Activated CD8-positive, alpha-beta memory T cell treated with anti-CD3 and anti-CD28 coated beads, Interleukin-2, amount 50 U/mL, for 1 hour (primary cell): ENCODE measurements around the gene NXPH4.

Experiments
- DNase-seq: peaks from one replicate; pipeline ENCODE4 v3.0.0-alpha.2; 2020; ENCODE audit errors: extremely low read depth

NXPH4 gene

DNA sequence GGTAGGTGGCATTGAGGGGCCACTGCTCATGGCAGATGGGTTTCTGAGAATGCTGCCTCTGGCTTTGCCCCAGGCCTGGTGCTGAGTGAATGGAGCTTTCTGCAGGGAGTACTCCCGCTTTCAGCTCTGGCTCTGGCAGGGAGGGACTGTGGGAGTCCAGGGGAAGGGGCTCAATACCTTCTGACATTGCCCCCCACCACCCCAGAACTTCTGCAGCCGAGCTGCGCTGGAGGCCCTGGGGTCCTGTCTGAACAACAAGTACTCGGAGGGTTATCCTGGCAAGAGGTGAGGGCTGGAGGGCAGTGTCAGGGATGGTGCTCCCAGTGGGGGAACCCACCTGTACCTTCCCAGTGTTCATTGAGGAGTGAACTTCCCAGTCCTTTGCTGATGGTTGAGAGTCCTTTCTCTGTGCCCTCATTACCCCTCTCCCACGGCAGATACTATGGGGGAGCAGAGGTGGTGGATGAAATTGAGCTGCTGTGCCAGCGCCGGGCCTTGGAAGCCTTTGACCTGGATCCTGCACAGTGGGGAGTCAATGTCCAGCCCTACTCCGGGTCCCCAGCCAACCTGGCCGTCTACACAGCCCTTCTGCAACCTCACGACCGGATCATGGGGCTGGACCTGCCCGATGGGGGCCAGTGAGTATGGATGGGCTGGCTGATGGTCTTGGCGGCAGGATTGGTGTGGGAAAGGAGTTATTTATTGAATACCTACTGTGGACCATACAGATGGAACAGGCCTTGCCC, 14.9 kb downstream of the NXPH4 start:
- DNase-seq = no peak

DNA sequence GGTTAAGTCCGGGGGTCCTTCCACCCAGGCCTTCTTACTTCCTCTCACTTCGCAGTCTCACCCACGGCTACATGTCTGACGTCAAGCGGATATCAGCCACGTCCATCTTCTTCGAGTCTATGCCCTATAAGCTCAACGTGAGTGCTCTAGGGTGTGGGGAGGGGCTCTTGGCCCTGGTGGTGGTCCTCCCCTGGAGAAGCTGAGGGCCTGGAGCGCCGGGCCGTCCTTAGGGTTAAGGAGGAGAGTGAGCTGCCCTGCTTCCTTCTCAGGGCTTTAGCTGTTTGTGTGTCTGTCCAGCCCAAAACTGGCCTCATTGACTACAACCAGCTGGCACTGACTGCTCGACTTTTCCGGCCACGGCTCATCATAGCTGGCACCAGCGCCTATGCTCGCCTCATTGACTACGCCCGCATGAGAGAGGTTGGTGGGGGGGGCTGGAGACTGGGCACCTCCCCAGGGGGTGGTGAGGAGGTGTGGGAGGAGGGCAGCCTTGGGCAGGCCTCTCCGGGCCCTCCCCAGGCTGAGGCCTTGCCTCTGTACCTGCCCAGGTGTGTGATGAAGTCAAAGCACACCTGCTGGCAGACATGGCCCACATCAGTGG, 15.7 kb downstream of the NXPH4 start:
- no peak for DNase-seq

DNA sequence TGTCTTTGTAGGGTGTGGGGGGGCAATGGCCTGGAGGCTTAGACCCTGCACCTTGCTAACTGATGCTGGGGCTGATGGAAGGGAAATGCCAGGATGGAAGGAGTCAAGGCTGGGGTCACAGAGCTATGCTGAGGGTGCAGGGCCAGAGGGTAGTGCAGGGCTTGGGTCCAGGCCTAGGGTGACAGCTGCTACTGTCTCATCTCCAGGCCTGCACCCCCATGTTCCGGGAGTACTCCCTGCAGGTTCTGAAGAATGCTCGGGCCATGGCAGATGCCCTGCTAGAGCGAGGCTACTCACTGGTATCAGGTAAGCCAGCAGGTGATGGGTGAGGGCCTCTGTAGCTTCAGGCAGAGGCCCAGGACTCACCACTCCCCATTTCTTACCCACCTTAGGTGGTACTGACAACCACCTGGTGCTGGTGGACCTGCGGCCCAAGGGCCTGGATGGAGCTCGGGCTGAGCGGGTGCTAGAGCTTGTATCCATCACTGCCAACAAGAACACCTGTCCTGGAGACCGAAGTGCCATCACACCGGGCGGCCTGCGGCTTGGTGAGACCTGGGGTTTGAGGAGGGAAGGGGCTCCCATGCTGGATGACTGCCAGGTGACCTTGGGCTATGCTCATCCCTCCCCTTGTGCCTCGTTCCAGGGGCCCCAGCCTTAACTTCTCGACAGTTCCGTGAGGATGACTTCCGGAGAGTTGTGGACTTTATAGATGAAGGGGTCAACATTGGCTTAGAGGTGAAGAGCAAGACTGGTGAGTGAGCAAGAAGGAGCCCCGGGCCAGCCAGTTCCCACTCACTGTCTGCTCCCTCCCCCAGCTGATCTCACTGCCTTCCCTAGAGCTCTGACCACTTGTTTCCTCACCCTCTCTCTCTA, 17.0 kb downstream of the NXPH4 start:
- no peak for DNase-seq

DNA sequence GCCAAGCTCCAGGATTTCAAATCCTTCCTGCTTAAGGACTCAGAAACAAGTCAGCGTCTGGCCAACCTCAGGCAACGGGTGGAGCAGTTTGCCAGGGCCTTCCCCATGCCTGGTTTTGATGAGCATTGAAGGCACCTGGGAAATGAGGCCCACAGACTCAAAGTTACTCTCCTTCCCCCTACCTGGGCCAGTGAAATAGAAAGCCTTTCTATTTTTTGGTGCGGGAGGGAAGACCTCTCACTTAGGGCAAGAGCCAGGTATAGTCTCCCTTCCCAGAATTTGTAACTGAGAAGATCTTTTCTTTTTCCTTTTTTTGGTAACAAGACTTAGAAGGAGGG, 17.6 kb downstream of the NXPH4 start:
- no peak for DNase-seq

- no peak for DNase-seq
Observed at GRCh38 chr12:57234571-57235016, 18.0 kb downstream of the NXPH4 start.

- DNase-seq = no peak
Observed at GRCh38 chr12:57235017-57235727, 18.6 kb downstream of the NXPH4 start.

- DNase-seq = no peak
Observed at GRCh38 chr12:57235728-57236131, 19.1 kb downstream of the NXPH4 start.

- no peak for DNase-seq
Observed at GRCh38 chr12:57236201-57236924, 19.8 kb downstream of the NXPH4 start.

DNA sequence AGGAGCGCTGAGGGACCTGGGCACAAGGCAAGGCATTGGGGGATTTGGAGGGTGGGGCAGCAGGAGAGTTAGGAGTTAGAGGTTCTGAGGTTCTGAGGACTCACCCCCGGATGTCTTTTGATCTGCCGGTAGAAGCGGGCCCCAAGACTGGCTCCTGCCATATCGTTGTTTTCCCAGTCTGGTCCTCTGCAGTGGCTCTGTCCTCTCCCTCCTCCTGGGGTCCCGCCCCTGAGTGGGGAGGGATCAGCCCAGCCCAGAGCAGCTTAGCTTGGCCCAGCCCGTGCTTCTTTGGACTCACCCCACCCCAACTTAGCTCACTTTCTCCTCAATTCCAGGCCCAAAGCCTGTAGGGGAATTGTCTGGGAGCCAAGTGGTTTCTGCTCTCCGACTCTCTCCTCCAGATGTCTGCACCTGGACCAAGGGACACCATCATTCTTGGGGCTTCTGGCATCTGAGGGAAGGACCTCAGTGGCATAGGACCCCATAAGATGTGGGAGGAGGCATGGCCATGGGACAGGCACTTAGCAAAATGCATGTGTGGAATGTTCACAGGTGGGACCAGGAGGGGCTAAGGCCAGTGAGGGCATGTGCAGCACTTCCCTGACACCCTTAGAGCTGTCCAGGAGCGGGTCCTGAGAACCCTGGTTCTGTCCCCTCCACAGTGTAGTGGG, 20.5 kb downstream of the NXPH4 start:
- DNase-seq = no peak

DNA sequence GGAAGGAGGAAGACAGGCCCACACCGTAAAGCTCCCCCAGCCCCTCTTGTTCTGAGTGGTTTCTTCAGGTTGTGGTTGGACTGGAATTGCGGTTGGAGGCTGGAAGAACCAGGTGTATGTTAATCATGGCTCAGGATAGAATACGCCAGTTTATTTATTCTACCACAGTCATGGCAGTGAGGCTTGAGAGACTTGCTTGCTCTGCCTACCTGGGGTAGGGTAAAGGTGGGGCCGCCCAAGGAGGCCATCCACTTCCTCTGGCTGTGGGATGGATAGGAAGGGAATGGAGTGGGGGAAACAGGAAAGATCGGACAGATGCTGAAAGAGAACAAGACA, 21.0 kb downstream of the NXPH4 start:
- DNase-seq = no peak

DNA sequence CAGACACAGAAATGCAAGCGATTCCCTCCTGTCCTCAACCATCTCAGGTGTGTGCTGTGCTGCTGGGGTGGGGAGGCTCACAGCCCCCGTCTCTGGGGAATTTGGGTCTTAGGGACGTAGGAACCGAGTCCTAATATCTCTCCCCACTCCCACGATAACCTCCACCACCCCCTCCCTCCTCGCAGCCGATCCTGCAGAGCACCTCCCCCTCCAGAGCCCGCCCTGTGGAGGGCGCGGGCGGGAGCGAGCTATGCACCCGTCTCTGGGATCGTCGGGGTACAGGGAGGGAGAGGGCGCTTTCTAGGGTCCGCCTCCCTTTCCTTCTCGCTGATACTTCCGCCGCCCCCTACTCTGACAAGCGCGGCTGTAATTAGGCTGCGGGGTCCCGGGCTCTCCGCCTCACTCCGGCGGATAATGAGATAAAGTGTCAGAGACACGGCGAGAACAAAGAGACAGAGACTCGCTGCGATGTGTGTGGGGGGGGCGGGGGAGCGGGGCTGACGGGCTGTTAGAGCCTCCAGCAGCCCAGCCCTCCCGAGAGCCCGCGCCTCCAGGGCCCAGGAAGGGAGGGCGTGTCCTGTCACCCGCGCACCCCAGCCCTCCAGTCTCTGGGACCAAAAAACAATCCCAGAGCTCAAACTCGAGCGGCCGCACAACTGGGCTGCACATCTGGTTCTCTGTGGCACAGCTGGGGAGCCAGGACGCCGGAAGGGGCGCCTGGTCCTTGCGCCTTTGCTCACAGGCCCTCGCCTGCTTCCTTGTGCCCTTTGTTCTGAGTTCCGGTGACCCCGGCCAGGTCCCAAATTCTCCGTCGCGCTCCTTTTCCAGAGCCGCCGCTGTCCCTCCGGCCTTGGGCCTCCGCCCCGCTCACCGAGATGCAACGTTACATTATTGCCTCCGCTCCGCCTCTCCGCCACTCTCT, 21.6 kb downstream of the NXPH4 start:
- no peak for DNase-seq

GRCh38 chr12:57238854-57239554, 22.4 kb downstream of the NXPH4 start:
- DNase-seq = peak; percentile 53

- no peak for DNase-seq
Observed at GRCh38 chr12:57239587-57240065, 23.0 kb downstream of the NXPH4 start.

DNA sequence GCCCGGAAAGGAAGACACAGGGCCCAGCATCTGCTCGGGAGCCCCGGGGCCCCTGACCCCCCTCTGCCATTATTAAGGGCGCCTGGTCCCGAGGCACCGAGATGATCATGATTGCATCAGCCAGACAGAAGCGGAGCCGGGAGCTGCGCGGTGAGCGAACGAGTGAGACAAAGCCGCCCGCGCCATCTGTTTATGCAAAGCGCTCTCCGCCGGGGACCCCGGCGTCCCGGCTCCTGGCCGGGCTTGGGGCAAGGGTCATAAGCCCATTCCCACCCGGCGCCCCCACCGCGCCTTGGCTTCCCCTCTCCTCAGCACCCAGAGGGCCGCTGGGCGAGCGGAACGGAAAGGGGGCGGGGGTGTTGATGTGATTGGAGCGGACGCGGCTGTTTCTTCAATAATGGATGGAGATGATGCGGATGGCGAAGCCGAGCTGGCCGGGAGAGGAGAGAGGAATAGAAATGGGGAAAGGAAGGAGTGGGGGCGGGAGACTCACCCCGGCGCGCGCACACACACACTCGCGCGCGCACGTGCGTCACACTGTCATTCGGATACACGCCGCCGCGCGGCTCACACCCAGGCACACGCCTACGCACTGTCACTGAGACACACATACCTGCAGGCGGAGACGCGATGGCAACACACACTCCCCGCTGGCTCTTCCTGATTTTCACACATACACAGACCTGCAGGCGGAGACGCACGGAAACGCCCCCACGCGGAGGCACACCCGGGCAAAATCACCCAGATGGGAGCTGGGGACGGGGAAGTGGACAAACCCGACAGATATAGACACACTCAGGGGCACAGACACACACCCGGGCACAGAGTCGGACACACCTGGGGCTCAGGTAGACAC, 23.7 kb downstream of the NXPH4 start:
- no peak for DNase-seq

GRCh38 chr12:57240926-57241401, 24.4 kb downstream of the NXPH4 start:
- no peak for DNase-seq

GRCh38 chr12:57241402-57242310, 25.1 kb downstream of the NXPH4 start:
- DNase-seq = no peak

DNA sequence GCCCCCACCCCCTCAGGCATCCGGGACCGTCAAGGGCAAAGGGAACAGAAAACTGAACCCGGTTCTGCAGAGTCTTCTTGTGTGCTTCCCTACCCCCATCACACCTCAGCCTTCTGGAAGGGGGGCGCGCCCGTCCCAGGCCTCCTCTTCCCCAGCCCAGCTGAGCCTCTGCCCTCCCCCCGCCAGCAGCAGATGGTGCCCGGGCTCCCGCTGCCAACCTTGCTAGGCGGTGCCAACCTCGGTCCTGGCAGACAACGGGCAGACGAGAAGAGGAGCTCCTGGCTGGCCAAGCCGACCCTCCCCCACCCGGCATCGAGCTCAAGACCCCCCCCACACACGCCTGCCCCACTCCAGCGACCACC, 25.7 kb downstream of the NXPH4 start:
- no peak for DNase-seq
